ENCODE measurements around the gene CELA3A.

CELA3A gene

GRCh38 chr1:22052115-22053016 is 50.9 kb downstream of the CELA3A start, which contains the start of gene CDC42:
Gene CDC42, plus strand, starts transcription at chr1:22052709. Its CDS starts 25,770 bp downstream, at chr1:22078479.
- DNase-seq: peak; percentile 92

- DNase-seq: peak; percentile 23
These were observed 51.8 kb downstream of the CELA3A start for GRCh38 chr1:22053017-22053860.

GRCh38 chr1:22053861-22054770 is 52.7 kb downstream of the CELA3A start:
- DNase-seq: no peak

DNA sequence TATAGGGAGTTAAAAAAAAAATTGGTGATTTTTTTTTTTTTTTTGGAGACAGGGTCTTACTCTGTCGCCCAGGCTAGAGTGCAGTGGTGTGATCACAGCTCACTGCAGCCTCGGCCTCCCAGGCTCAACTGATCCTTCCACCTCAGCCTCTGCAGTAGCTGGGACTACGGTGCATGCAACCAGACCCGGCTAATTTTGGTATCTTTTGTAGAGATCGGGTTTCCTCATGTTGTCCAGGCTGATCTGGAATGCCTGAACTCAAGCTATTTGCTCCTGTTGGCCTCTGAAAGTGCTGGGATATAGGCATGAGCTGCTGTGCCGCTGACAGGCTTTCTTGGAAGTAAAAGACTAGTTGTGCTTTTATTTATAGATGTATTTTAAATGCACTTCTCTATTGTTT is 54.0 kb downstream of the CELA3A start:
- no peak for DNase-seq

GRCh38 chr1:22056043-22056442 is 54.6 kb downstream of the CELA3A start:
- no peak for DNase-seq

GRCh38 chr1:22056936-22057335 is 55.5 kb downstream of the CELA3A start:
- no peak for DNase-seq

GRCh38 chr1:22057861-22058260 is 56.4 kb downstream of the CELA3A start:
- DNase-seq: no peak

All from NCI-H446 treated with DMSO at 0.1 percent for 48 hours (cell line).